RWPE2 (cell line): ENCODE results near the gene TMC6.

Experiments
- ATAC-seq: fragments of 200-7000 bp; cut with Tn5 transposase; 3 replicates; pipeline ENCODE4 v1.9.1; 2021; ENCODE audit warnings: low read depth
- DNase-seq: peaks from one replicate; pipeline ENCODE4 v3.0.0-alpha.2; 2020; ENCODE audit warnings: low spot score
- H3K27ac ChIP-seq: fragments of 450-650 bp; 2 replicates; pipeline ENCODE4 v1.5.1; 2017; ENCODE audit warnings: mild to moderate bottlenecking; ENCODE audit not compliant: poor library complexity, severe bottlenecking
- H3K27me3 ChIP-seq: fragments of 250-450 bp; sonication (Bioruptor Pico); 2 replicates; pipeline ENCODE4 v1.5.1; 2021; ENCODE audit warnings: mild to moderate bottlenecking, moderate library complexity; ENCODE audit not compliant: insufficient read depth, poor library complexity, severe bottlenecking
- H3K36me3 ChIP-seq: fragments of 250-450 bp; sonication (Bioruptor Pico); 2 replicates; pipeline ENCODE4 v1.5.1; 2020; ENCODE audit warnings: low read depth, mild to moderate bottlenecking, moderate library complexity
- H3K4me1 ChIP-seq: fragments of 250-450 bp; sonication (Bioruptor Pico); 2 replicates; pipeline ENCODE4 v1.5.1; 2021; ENCODE audit warnings: mild to moderate bottlenecking, moderate library complexity; ENCODE audit not compliant: insufficient read depth, poor library complexity, severe bottlenecking
- H3K4me3 ChIP-seq: fragments of 250-450 bp; sonication (Bioruptor Pico); 2 replicates; pipeline ENCODE4 v1.5.1; 2021; ENCODE audit warnings: mild to moderate bottlenecking, moderate library complexity; ENCODE audit not compliant: severe bottlenecking
- H3K9me3 ChIP-seq: fragments of 250-450 bp; sonication (Bioruptor Pico); 2 replicates; pipeline ENCODE4 v1.5.1; 2021; ENCODE audit warnings: mild to moderate bottlenecking, moderate library complexity; ENCODE audit not compliant: severe bottlenecking
- CTCF ChIP-seq: fragments of 450-650 bp; IDR thresholded peaks from one replicate; pipeline ENCODE4 v1.5.1; 2017; ENCODE audit warnings: mild to moderate bottlenecking, moderate library complexity; ENCODE audit not compliant: poor library complexity, severe bottlenecking

TMC6 gene

GRCh38 chr17:78170692-78171590 lies 42.4 kb upstream of the TMC6 start:
- no peak for TF ChIP-seq CTCF
- H3K36me3 ChIP-seq = peaks cover 48% of the 10 kb centered on the region
- ATAC-seq = no peak
- no peak overlapping the region for H3K27ac ChIP-seq
- no peak overlapping the region for H3K4me3 ChIP-seq
- H3K4me1 ChIP-seq = peaks cover 4% of the 10 kb centered on the region
- DNase-seq = no peak
- no peaks in the 10 kb centered on the region for H3K27me3 ChIP-seq
- H3K9me3 ChIP-seq = no peaks in the 10 kb centered on the region

- peaks cover 4% of the 10 kb centered on the region for H3K4me1 ChIP-seq
- peak overlapping the region; percentile 95 for H3K4me3 ChIP-seq
- TF ChIP-seq CTCF = no peak
- no peaks in the 10 kb centered on the region for H3K9me3 ChIP-seq
- DNase-seq = peak; percentile 88
- peaks cover 32% of the 10 kb centered on the region for H3K36me3 ChIP-seq
- ATAC-seq = peak; percentile 67
- H3K27me3 ChIP-seq = no peaks in the 10 kb centered on the region
- H3K27ac ChIP-seq = peak overlapping the region; percentile 46
These were observed 40.6 kb upstream of the TMC6 start for GRCh38 chr17:78168903-78169793.

GRCh38 chr17:78168242-78168902 lies 39.8 kb upstream of the TMC6 start, which contains the start of gene SYNGR2:
TSS of gene SYNGR2 (plus strand) at chr17:78168581. CDS start at chr17:78168617, 36 bp downstream.
- ATAC-seq (peak; percentile 51), DNase-seq (peak; percentile 80)
- peak within 1 kb of the TSS; percentile 95 for H3K4me3 ChIP-seq
- H3K4me1 ChIP-seq = peaks cover 4% of the 10 kb centered on the region
- peak within 1 kb of the TSS; percentile 46 for H3K27ac ChIP-seq
- H3K27me3 ChIP-seq = no peaks in the 10 kb centered on the region
- H3K9me3 ChIP-seq = no peaks in the 10 kb centered on the region
- TF ChIP-seq CTCF = no peak
- peaks cover 24% of the 10 kb centered on the region for H3K36me3 ChIP-seq

- TF ChIP-seq CTCF = no peak
- H3K27me3 ChIP-seq = no peaks in the 10 kb centered on the region
- DNase-seq (no peak), ATAC-seq (no peak)
- H3K9me3 ChIP-seq = no peaks in the 10 kb centered on the region
- no peak overlapping the region for H3K4me3 ChIP-seq
- peaks cover 10% of the 10 kb centered on the region; the same call in 1 of the 2 replicates for H3K36me3 ChIP-seq
- H3K27ac ChIP-seq = no peak overlapping the region
- peaks cover 8% of the 10 kb centered on the region for H3K4me1 ChIP-seq
These were observed 37.9 kb upstream of the TMC6 start for GRCh38 chr17:78166416-78166815.
